Kidney glomerular epithelial cell (primary cell): ENCODE data around the gene KRTAP3-1.
"Not testable (repeated sequence)": the region's sequence is repeated elsewhere in the genome, so short reads cannot be mapped to it uniquely, and the experiment has no call there.

Experiments
- DNase-seq: peaks from one replicate; lab custom pipeline; 2025; lab: John Stamatoyannopoulos, UW

The KRTAP3-1 gene

DNA sequence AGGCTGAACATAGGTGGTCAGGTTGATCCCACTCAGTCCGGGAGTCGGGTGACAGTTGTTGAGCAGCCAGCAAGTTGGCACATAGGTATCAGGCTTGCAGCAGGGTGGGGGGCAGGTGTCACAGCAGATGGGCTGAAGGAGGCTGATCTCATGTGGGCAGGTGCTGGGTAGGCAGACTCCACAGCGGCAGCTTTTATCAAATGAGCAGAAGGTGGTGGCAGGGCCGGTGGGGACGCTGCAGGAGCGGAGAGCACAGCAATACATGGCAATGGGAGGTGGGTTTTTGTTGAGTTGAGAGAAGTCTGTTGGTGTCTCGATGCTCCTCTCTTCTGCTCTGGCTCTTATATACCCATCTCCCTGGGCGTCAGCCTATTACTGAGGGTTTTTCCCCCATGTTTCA, at the start of gene KRTAP3-1:
TSS of gene KRTAP3-1 (minus strand) at position 318 of the 400 bp plus-strand sequence. CDS start at position 264, 54 bp downstream.
- no peak for DNase-seq

DNA sequence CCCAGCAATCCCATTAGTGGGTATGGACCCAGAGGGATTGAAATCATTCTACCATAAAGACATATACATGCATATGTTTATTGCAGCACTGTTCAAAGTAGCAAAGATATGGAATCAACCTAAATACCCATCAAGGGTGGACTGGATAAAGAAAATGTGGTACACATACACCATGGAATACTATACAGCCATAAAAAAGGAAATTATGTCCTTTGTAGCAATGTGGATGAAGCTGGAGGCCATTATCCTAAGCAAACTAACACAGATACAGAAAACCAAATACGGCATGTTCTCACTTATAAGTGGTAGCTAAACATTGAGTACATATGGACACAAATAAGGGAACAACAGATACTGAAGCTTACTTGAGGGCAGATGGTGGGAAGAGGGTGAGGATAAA, 48.6 kb upstream of the KRTAP3-1 start:
- no peak for DNase-seq

- not testable (repeated sequence) for DNase-seq
These were observed 46.2 kb upstream of the KRTAP3-1 start, which contains the start of gene KRTAP2-2 for GRCh38 chr17:41055130-41055529. Gene KRTAP2-2, minus strand, starts transcription at chr17:41055230. Its CDS starts 19 bp downstream, at chr17:41055211.

DNA sequence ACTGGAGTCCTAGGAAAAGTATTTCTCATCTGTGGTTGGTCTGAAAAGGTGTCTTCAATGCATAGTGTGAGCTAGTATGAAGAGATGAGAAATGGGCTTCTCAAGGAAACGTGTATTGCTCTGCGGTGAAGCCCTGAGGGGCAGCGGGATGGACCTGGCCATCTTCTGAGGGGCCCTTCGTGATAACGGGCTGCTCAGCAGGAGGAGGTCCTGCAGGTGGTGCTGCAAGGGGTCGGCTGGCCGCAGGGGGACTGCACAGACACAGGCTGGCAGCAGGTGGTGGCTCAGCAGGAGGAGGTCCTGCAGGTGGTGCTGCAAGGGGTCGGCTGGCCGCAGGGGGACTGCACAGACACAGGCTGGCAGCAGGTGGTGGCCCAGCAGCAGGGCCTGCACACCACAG, 45.6 kb upstream of the KRTAP3-1 start:
- DNase-seq = not testable (repeated sequence)

DNA sequence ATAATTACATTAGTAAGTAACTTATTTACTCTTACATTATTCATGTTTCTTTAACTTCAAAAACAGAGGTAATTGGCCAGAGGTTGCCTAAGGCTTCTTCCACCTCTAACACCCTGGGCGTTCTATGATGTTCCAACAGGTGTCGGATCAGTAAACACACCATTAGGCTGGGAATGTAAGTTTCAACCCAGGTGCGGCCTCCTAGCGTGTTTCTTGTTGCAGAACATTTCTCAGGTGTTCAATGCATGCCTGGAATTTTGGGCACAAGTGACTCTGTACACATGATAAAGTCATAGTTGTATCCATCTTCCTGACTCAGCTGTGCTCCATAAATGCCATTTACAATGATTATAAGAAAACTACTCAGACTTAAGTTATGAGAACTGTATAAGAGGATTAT, 45.1 kb upstream of the KRTAP3-1 start:
- no peak for DNase-seq

- DNase-seq = no peak
These were observed 43.6 kb upstream of the KRTAP3-1 start for GRCh38 chr17:41052566-41052965.

DNA sequence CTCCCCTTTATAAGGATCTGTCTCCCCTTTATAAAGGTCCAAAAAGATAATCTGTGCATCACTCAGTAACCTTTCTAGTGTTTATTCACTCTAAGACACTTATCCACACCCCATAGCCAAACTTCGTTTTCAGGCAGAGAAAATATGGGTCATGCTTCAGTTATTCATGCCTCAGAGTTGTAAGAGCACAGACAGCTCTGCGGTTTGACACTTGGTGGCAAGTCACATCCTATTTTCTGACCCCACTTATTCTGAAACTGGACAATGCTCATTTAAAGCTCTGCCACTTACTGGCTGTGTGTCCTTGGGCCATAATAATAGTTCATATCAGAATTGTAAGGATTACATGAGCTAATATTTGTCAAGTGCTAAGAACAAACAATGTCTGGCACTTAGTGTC, 40.2 kb upstream of the KRTAP3-1 start:
- DNase-seq = no peak

GRCh38 chr17:41048441-41048840, 39.5 kb upstream of the KRTAP3-1 start:
- no peak for DNase-seq

- DNase-seq = not testable (repeated sequence)
These were observed 38.0 kb upstream of the KRTAP3-1 start, which contains the start of gene KRTAP2-1 for GRCh38 chr17:41046735-41047465. Gene KRTAP2-1, minus strand, starts transcription at chr17:41047316. Its CDS starts 49 bp downstream, at chr17:41047267.

DNA sequence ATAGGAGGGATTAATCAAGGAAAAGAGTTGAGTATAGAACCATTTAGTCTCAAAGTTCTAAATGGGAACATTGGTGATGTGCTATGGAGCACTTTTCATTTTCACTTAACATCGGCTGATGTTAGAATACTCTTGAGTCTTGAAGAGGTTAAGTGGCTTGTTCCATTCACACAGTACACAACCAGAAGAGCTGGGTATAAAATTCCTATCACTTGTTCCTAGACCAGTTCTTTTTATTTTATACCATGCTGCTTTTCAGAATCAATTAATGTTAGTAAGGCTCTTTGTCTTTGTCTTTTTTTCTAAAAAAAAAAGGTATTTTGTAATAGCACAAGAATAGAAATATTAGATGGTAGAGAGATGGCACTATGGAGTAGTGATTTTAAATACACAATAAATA, 34.0 kb upstream of the KRTAP3-1 start:
- DNase-seq = no peak

GRCh38 chr17:41040783-41041571, 32.0 kb upstream of the KRTAP3-1 start, which contains the start of gene KRTAP1-1:
Gene KRTAP1-1, minus strand, starts transcription at chr17:41041450. Its CDS starts 53 bp downstream, at chr17:41041397.
- DNase-seq = not testable (repeated sequence)

DNA sequence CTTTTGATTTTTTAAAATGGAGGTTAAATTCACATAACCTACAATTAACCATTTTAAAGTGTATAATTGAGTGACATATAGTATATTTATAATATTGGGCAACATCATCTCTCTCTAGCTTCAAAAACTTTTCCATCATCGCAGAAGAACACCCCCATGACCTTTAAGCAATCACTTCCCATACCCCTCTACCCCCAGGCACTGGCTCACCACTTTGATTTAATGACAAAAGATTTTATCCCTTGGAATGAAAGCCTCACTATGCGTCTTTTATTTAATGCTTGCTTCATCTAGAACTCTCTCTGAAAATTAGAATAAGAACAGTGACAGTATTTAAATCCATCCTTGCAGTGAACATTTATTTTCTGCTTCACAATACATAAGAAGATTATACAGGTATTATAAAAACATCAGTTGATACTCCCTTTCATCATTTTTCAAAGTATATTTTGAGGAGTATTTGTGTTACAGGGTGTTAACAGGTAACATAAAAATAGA, 29.0 kb upstream of the KRTAP3-1 start:
- no peak for DNase-seq

DNA sequence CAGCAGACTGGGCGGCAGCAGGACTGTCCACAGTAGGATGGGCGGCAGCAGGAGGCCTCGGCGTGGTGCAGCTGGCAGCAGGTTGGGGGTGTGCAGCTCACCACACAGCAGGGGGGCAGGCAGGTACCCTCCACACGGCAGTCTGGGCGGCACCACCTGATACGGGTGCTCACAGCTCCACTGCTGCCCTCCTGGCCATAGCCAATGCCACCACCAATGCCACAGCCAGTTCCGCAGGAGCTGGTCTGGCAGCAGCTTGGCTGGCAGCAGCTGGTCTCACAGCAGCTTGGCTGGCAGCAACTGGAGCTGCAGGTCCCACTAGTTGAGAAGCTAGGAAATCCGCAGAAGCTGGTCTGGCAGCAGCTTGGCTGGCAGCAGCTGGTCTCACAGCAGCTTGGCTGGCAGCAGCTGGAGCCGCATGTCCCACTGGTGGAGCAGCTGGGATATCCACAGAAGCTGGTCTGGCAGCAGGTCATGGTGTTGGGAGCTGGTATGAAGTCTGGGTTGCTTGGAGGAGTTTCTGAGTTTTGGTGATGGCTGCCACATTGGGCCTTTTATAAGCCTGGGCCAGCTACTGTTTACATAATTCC, 25.5 kb upstream of the KRTAP3-1 start, which contains the start of gene KRTAP1-3:
TSS of gene KRTAP1-3 (minus strand) at position 529 of the 590 bp plus-strand sequence. CDS start at position 476, 53 bp downstream.
- not testable (repeated sequence) for DNase-seq

GRCh38 chr17:41029633-41030245, 20.8 kb upstream of the KRTAP3-1 start, which contains the start of gene KRTAP1-4:
Gene KRTAP1-4, minus strand, starts transcription at chr17:41030195. Its CDS starts 117 bp downstream, at chr17:41030078.
- DNase-seq = no peak

DNA sequence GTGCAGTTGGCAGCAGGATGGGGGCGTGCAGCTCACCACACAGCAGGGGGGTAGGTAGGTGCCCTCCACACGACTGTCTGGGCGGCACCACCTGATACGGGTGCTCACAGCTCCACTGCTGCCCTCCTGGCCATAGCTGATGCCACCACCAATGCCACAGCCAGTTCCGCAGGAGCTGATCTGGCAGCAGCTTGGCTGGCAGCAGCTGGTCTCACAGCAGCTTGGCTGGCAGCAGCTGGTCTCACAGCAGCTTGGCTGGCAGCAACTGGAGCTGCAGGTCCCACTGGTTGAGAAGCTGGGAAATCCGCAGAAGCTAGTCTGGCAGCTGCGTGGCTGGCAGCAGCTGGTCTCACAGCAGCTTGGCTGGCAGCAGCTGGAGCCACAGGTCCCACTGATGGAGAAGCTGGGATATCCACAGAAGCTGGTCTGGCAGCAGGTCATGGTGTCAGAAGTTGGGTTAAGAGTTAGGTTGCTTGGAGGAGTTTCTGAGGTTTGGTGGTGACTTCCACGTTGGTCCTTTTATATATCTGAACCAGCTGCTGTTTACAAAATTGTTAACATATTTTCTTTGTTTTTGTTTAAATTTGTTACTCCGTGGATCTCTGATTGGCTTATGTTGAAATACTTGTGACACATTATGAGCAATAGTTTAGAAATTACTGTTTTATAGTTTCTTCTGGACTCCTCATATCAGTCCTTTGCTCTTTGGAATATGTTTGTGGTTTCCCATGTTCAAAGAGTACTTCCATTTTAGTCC, 18.0 kb upstream of the KRTAP3-1 start, which contains the start of gene KRTAP1-5:
TSS of gene KRTAP1-5 (minus strand) at position 494 of the 757 bp plus-strand sequence. CDS start at position 441, 53 bp downstream.
- no peak for DNase-seq

DNA sequence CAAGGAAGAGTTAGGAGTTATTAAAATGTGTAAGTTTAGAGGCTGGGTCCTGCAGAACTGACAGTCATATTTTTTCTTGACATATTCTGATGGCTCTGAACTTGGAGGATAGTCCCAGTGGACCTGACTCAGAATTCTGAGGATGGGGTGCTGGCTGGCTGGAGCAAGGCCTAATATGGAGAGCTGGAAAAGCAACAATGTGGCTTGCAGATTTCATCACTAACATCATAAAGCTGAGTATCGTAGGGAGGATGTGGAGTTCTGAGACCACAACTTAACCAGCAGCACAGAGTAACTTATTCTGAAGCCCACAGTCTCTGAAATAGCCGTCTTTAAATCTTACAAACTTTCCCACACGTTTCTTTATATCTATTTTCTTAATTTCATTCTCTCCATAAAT, 15.8 kb upstream of the KRTAP3-1 start:
- no peak for DNase-seq

DNA sequence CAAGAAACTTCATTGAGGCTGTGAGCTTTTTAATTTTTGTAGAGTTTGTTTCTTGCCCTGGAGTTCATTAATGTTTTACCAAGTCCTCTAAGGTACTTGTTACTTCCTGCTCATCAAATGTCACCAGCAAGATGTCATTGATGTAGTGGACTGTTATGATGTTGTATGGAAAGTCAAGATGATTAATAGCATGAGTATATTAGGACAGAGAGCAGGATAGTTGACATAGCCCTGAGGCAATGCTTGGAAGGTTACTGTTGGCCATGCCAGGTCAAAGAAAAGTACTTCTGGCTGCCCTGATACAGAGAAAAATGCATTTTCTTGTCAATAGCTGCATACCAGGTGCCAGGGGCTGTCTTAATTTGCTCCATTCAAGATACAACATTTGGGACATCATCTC, 11.4 kb upstream of the KRTAP3-1 start:
- no peak for DNase-seq

- DNase-seq = no peak
These were observed 10.5 kb upstream of the KRTAP3-1 start for GRCh38 chr17:41019415-41019814.

DNA sequence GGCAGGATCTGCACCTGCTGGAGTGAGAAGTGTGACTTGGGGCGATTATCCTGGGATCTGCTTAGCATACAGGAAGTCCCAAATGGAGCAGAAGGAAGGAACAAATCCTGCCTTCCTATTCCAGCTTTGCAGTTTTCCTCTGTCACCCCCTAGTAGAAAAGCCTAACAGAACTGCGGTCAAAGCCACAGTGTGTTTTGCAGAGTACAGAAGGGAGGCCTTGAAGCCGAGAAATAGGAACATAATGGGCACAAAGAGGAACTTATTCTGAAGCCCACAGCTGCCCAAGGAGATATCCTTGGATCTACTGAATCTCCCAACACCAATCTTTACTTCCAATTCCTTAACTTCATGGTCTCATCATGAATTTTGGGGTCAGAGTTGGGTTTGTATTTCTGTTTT, 9.6 kb upstream of the KRTAP3-1 start:
- no peak for DNase-seq

- no peak for DNase-seq
These were observed 7.8 kb upstream of the KRTAP3-1 start for GRCh38 chr17:41016578-41017215.
